Vagina (tissue), 2 donors: ENCODE results near the gene KRT86.

Experiments used
- POLR2A ChIP-seq, 2 donors: fragments of 450-650 bp; IDR thresholded peaks; one replicate each; pipeline ENCODE4 v1.6.1; 2017; ENCODE audit warnings: antibody characterized with exemption in 2 of 2, mild to moderate bottlenecking in 2 of 2, moderate library complexity in 2 of 2
- POLR2AphosphoS5 ChIP-seq, 2 donors: sonication (generic); formaldehyde crosslinking; IDR thresholded peaks; one replicate each; pipeline ENCODE4 v1.9.0; 2017; ENCODE audit warnings: antibody characterized with exemption in 2 of 2, mild to moderate bottlenecking in 2 of 2, low read depth in 1 of 2; ENCODE audit not compliant: insufficient read depth in 1 of 2
- TF ChIP-seq, protein P1 (sequence below), 3 experiments: fragments of 450-650 bp in 2 of 3; fragments of 200-600 bp in 1 of 3; sonication (generic) in 1 of 3; IDR thresholded peaks; one replicate each; pipeline ENCODE4 v1.5.1; 2017 to 2019; ENCODE audit warnings: antibody characterized with exemption in 3 of 3, mild to moderate bottlenecking in 2 of 3, moderate library complexity in 2 of 3

DNA sequence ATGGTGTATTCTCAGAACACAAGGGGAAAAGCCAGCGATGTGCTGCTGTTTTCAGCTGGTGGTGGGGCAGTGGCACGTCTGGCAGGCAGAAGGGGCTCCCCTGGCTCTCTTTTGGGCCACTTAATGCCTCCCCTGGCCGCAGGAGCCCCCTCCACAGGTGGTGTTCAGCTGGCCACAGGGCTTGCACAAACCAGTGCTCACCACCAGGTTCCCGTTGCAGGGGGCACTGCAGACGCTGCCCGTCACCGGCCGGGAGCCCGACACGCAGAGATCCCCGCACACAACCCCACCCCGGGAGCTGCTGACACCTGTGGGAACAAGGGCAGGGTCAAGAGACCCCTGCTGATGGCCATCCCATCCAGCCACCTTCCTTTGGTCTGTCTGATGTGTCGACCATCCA, 40.1 kb downstream of the KRT86 start:
- TF ChIP-seq, protein P1, sequence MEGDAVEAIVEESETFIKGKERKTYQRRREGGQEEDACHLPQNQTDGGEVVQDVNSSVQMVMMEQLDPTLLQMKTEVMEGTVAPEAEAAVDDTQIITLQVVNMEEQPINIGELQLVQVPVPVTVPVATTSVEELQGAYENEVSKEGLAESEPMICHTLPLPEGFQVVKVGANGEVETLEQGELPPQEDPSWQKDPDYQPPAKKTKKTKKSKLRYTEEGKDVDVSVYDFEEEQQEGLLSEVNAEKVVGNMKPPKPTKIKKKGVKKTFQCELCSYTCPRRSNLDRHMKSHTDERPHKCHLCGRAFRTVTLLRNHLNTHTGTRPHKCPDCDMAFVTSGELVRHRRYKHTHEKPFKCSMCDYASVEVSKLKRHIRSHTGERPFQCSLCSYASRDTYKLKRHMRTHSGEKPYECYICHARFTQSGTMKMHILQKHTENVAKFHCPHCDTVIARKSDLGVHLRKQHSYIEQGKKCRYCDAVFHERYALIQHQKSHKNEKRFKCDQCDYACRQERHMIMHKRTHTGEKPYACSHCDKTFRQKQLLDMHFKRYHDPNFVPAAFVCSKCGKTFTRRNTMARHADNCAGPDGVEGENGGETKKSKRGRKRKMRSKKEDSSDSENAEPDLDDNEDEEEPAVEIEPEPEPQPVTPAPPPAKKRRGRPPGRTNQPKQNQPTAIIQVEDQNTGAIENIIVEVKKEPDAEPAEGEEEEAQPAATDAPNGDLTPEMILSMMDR (IDR thresholded peaks at IDR 0.05) = no peak
- TF ChIP-seq POLR2A (IDR thresholded peaks at IDR 0.05) = no peak
- TF ChIP-seq POLR2AphosphoS5 (IDR thresholded peaks at IDR 0.05; ENCODE audit: insufficient read depth in 1 of 2, low read depth in 1 of 2) = no peak
